ENCODE results near the gene DPEP3. TPM values are rescaled to one million over a fixed set of nuclear protein-coding genes. Genes with fewer than 3 reads are reported as not detected.

The DPEP3 gene
- total and polyA plus RNA-seq, 10 of the 15 experiments (the other 5 are each of a cell fraction or from before 2014, with no cell fraction given) = not detected

DNA sequence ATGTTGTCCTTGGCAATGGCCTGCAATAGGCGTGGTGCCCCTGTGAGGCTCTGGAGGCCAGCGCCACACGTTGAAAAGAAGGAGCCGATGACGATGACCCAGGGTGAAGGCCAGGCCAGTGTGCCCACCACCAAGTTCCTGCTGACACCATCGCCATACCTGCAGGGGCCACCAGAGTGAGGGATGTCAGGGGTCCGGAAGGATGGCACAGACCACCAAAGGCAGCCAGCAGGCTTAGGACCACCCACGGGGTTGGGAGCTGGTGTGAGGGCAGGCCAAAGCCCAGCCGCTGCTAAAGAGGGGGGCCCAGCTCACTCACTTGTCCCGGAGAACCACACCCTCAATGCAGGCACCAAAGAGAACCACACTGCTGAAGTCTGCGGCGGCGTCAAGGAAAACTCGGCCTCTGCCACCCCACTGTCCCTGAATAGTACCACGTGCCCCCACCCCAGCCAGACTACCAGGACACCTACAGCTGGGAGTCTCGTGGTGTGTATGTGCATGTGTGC lies 29.9 kb downstream of the DPEP3 start:
- H3K4me2 ChIP-seq (ENCODE audit: control insufficient read depth, insufficient read depth) = no peak overlapping the region
- DNase-seq (ENCODE audit: low read depth, low spot score) = no peak
- ChIA-PET POLR2A (no interaction called here), RAD21 (ENCODE audit: unreplicated experiment) (no interaction called here), SMC1A (ENCODE audit: uncharacterized antibody, unreplicated experiment) (no interaction called here), CTCF (interaction anchor here (1.4 kb wide), 1 partner anchor 66 kb away, joined by 3 read pairs; the partner anchor contains the start of gene NRN1L)
- 81% methylated on average over 16 of the region's 16 CpGs for WGBS (ENCODE audit: insufficient coverage, insufficient replicate concordance, low lambda C conversion rate, missing lambda C conversion rate)
- intact Hi-C loops (cut with micrococcal nuclease; ENCODE audit: unreplicated experiment) = no loop called here
- H3K9me3 ChIP-seq (replicated peaks; ENCODE audit: control insufficient read depth, insufficient read depth, low read length) = no peaks in the 10 kb centered on the region
- no TSS peak for BruUV-seq (replicated peaks)
- no peak for ATAC-seq
- H2AFZ ChIP-seq (ENCODE audit: control insufficient read depth, low read depth, low read length) = no peak overlapping the region
- no peak overlapping the region for H3K9ac ChIP-seq (ENCODE audit: control insufficient read depth, insufficient read depth, low read length)
- H3K4me3 ChIP-seq = no peak overlapping the region
- no peaks in the 10 kb centered on the region for H4K20me1 ChIP-seq (ENCODE audit: control insufficient read depth, insufficient read depth)
- FAIRE-seq = no peak
- H3K27me3 ChIP-seq (replicated peaks in 1 of 2; ENCODE audit: control insufficient read depth in 2 of 2, insufficient read depth in 2 of 2, low read length in 1 of 2) = no peaks in the 10 kb centered on the region
- peaks cover 3% of the 10 kb centered on the region; the same call in 1 of the 2 replicates for H3K4me1 ChIP-seq (ENCODE audit: control insufficient read depth, insufficient read depth, low read length)
- in situ Hi-C loops (cut with MboI) = no loop called here
- no peak overlapping the region for H3K27ac ChIP-seq (ENCODE audit: control insufficient read depth, insufficient read depth)
- peaks cover 0 to 11% of the 10 kb centered on the region in 2 experiments; a peak in 3 of 4 replicates for H3K36me3 ChIP-seq (ENCODE audit: control insufficient read depth in 2 of 2, insufficient read depth in 2 of 2, low read length in 1 of 2)
- no peaks in the 10 kb centered on the region for H3K79me2 ChIP-seq (ENCODE audit: control insufficient read depth, insufficient read depth, low read length)
- TF ChIP-seq RCOR1 (conservative IDR thresholded peaks at IDR 0.05; ENCODE audit: low read depth, low read length) (no peak), TBL1XR1 (IDR thresholded peaks at IDR 0.05; ENCODE audit: low read depth, low read length) (no peak), YY1 (IDR thresholded peaks at IDR 0.05; ENCODE audit: low read depth, low read length) (no peak), MEF2B (IDR thresholded peaks at IDR 0.05; ENCODE audit: partially characterized antibody, poor library complexity, severe bottlenecking) (no peak), MTA2 (IDR thresholded peaks at IDR 0.05; ENCODE audit: low read depth) (no peak), POLR2AphosphoS2 (IDR thresholded peaks at IDR 0.05; ENCODE audit: low read depth, low read length) (no peak), MYB (IDR thresholded peaks at IDR 0.05; ENCODE audit: borderline replicate concordance, low read depth, low read length) (no peak), ZNF384 (IDR thresholded peaks at IDR 0.05; ENCODE audit: borderline replicate concordance, low read depth, low read length) (no peak), PAX8 (IDR thresholded peaks at IDR 0.05) (no peak), HDAC6 (IDR thresholded peaks at IDR 0.05; ENCODE audit: unreplicated experiment) (no peak), CHD2 (IDR thresholded peaks at IDR 0.05; ENCODE audit: borderline replicate concordance, low read depth, low read length) (no peak), CREB1 (IDR thresholded peaks at IDR 0.05; ENCODE audit: low read depth) (no peak), CBX5 (IDR thresholded peaks at IDR 0.05; ENCODE audit: low read depth) (no peak), TCF7 (IDR thresholded peaks at IDR 0.05; ENCODE audit: borderline replicate concordance) (no peak), FOXM1 (IDR thresholded peaks at IDR 0.05; ENCODE audit: low read depth, low read length) (no peak)
- TF ChIP-seq, protein P1, sequence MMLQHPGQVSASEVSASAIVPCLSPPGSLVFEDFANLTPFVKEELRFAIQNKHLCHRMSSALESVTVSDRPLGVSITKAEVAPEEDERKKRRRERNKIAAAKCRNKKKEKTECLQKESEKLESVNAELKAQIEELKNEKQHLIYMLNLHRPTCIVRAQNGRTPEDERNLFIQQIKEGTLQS (IDR thresholded peaks at IDR 0.05; ENCODE audit: borderline replicate concordance, extremely low read depth, low read depth, low read length) = no peak
- TF ChIP-seq, protein P2, sequence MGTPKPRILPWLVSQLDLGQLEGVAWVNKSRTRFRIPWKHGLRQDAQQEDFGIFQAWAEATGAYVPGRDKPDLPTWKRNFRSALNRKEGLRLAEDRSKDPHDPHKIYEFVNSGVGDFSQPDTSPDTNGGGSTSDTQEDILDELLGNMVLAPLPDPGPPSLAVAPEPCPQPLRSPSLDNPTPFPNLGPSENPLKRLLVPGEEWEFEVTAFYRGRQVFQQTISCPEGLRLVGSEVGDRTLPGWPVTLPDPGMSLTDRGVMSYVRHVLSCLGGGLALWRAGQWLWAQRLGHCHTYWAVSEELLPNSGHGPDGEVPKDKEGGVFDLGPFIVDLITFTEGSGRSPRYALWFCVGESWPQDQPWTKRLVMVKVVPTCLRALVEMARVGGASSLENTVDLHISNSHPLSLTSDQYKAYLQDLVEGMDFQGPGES (IDR thresholded peaks at IDR 0.05) = no peak
- TF ChIP-seq, protein P3, sequence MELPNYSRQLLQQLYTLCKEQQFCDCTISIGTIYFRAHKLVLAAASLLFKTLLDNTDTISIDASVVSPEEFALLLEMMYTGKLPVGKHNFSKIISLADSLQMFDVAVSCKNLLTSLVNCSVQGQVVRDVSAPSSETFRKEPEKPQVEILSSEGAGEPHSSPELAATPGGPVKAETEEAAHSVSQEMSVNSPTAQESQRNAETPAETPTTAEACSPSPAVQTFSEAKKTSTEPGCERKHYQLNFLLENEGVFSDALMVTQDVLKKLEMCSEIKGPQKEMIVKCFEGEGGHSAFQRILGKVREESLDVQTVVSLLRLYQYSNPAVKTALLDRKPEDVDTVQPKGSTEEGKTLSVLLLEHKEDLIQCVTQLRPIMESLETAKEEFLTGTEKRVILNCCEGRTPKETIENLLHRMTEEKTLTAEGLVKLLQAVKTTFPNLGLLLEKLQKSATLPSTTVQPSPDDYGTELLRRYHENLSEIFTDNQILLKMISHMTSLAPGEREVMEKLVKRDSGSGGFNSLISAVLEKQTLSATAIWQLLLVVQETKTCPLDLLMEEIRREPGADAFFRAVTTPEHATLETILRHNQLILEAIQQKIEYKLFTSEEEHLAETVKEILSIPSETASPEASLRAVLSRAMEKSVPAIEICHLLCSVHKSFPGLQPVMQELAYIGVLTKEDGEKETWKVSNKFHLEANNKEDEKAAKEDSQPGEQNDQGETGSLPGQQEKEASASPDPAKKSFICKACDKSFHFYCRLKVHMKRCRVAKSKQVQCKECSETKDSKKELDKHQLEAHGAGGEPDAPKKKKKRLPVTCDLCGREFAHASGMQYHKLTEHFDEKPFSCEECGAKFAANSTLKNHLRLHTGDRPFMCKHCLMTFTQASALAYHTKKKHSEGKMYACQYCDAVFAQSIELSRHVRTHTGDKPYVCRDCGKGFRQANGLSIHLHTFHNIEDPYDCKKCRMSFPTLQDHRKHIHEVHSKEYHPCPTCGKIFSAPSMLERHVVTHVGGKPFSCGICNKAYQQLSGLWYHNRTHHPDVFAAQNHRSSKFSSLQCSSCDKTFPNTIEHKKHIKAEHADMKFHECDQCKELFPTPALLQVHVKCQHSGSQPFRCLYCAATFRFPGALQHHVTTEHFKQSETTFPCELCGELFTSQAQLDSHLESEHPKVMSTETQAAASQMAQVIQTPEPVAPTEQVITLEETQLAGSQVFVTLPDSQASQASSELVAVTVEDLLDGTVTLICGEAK (IDR thresholded peaks at IDR 0.05; ENCODE audit: borderline replicate concordance) = no peak
- TF ChIP-seq, protein P4, sequence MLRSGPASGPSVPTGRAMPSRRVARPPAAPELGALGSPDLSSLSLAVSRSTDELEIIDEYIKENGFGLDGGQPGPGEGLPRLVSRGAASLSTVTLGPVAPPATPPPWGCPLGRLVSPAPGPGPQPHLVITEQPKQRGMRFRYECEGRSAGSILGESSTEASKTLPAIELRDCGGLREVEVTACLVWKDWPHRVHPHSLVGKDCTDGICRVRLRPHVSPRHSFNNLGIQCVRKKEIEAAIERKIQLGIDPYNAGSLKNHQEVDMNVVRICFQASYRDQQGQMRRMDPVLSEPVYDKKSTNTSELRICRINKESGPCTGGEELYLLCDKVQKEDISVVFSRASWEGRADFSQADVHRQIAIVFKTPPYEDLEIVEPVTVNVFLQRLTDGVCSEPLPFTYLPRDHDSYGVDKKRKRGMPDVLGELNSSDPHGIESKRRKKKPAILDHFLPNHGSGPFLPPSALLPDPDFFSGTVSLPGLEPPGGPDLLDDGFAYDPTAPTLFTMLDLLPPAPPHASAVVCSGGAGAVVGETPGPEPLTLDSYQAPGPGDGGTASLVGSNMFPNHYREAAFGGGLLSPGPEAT (IDR thresholded peaks at IDR 0.05; ENCODE audit: low read depth) = no peak

All from GM12878 (cell line).